IMR-90 (cell line): Measurements from ENCODE around the gene CAPN6. TPM values are rescaled to one million over a fixed set of nuclear protein-coding genes. Genes with fewer than 3 reads are reported as not detected.

Experiments
- ATAC-seq: fragments of 200-7000 bp; cut with Tn5 transposase; 2 replicates; pipeline ENCODE4 v1.9.1; 2020; ENCODE audit warnings: low read depth, mild to moderate bottlenecking, moderate library complexity
- BruUV-seq: library from RNA; stranded (reverse); fragments of 400-500 nt; replicated peaks from 2 replicates; lab custom pipeline; 2021; lab: Mats Ljungman, UMichigan
- CTCF ChIA-PET: fragments of 300-600 bp; formaldehyde crosslinking; extraction: SDS; loops from one replicate; lab custom pipeline; 2021; ENCODE audit warnings: antibody characterized with exemption; lab: Yijun Ruan, JAX
- POLR2A ChIA-PET: fragments of 300-600 bp; sonication (Branson Sonifier 250); formaldehyde crosslinking; loops from one replicate; lab custom pipeline; 2022; ENCODE audit warnings: antibody characterized with exemption; ENCODE audit not compliant: unreplicated experiment; lab: Charles Lee
- DNase-seq: peaks from one replicate; pipeline ENCODE4 v3.0.0; 2013
- H2AFZ ChIP-seq: replicated peaks from 2 replicates; pipeline ENCODE3; 2013; ENCODE audit warnings: low read length, mild to moderate bottlenecking; ENCODE audit not compliant: poor library complexity
- H2AK5ac ChIP-seq: 2 replicates; pipeline ENCODE4 v1.6.1; 2013; ENCODE audit warnings: low read depth, low read length, inconsistent platforms
- H2AK9ac ChIP-seq: replicated peaks from 2 replicates; pipeline ENCODE3; 2013; ENCODE audit warnings: mild to moderate bottlenecking, low read depth, low read length, moderate library complexity; ENCODE audit not compliant: poor library complexity
- H2BK120ac ChIP-seq: 2 replicates; pipeline ENCODE4 v1.6.1; 2013; ENCODE audit warnings: low read depth, low read length, inconsistent platforms
- H2BK15ac ChIP-seq: 3 replicates; pipeline ENCODE4 v1.6.1; 2013; ENCODE audit warnings: low read depth, low read length, inconsistent platforms
- H2BK20ac ChIP-seq: 2 replicates; pipeline ENCODE4 v1.6.1; 2013; ENCODE audit warnings: low read depth, mild to moderate bottlenecking, inconsistent platforms, low read length, moderate library complexity
- H2BK5ac ChIP-seq: 2 replicates; pipeline ENCODE4 v1.6.1; 2013; ENCODE audit warnings: mild to moderate bottlenecking, low read depth, low read length, inconsistent platforms; ENCODE audit not compliant: poor library complexity, severe bottlenecking
- H3K14ac ChIP-seq: replicated peaks from 2 replicates; pipeline ENCODE4 v1.6.1; 2013; ENCODE audit warnings: low read depth, low read length, inconsistent platforms
- H3K18ac ChIP-seq: 2 replicates; pipeline ENCODE4 v1.6.1; 2013; ENCODE audit warnings: low read depth, low read length, control low read depth
- H3K23ac ChIP-seq: 2 replicates; pipeline ENCODE4 v1.6.1; 2013; ENCODE audit warnings: low read depth, low read length, inconsistent platforms
- H3K27ac ChIP-seq: 2 replicates; pipeline ENCODE4 v1.5.1; 2013; ENCODE audit warnings: mild to moderate bottlenecking, control low read depth, low read length; ENCODE audit not compliant: insufficient read depth
- H3K27me3 ChIP-seq: 2 replicates; pipeline ENCODE4 v1.6.1; 2013; ENCODE audit warnings: low read length; ENCODE audit not compliant: control insufficient read depth, insufficient read depth
- H3K36me3 ChIP-seq: 2 replicates; pipeline ENCODE4 v1.6.1; 2013; ENCODE audit warnings: low read length, mixed read lengths; ENCODE audit not compliant: control insufficient read depth, insufficient read depth
- H3K4ac ChIP-seq: 2 replicates; pipeline ENCODE4 v1.6.1; 2013; ENCODE audit warnings: low read depth, low read length, inconsistent platforms
- H3K4me1 ChIP-seq: 2 replicates; pipeline ENCODE4 v1.6.1; 2013; ENCODE audit warnings: low read length, mixed read lengths; ENCODE audit not compliant: control insufficient read depth, insufficient read depth
- H3K4me2 ChIP-seq: 2 replicates; pipeline ENCODE4 v1.6.1; 2013; ENCODE audit warnings: low read depth, mild to moderate bottlenecking, control low read depth, low read length, moderate library complexity
- H3K4me3 ChIP-seq: 2 replicates; pipeline ENCODE4 v1.5.1; 2013; ENCODE audit warnings: low read depth, mild to moderate bottlenecking, control low read depth, low read length, moderate library complexity; ENCODE audit not compliant: insufficient read depth
- H3K56ac ChIP-seq: 2 replicates; pipeline ENCODE4 v1.6.1; 2013; ENCODE audit warnings: low read length, inconsistent platforms; ENCODE audit not compliant: insufficient read depth; ENCODE audit errors: extremely low read depth
- H3K79me1 ChIP-seq, 2 experiments: 2 replicates each; pipeline ENCODE4 v1.6.1; 2013; ENCODE audit warnings: low read length in 2 of 2, inconsistent platforms in 1 of 2, low read depth in 1 of 2
- H3K9ac ChIP-seq: 2 replicates; pipeline ENCODE4 v1.6.1; 2013; ENCODE audit warnings: low read depth, low read length, control low read depth
- H3K9me1 ChIP-seq: 2 replicates; pipeline ENCODE4 v1.6.1; 2013; ENCODE audit warnings: low read length, inconsistent platforms; ENCODE audit not compliant: insufficient read depth
- H3K9me3 ChIP-seq: 2 replicates; pipeline ENCODE4 v1.6.1; 2013; ENCODE audit warnings: low read length; ENCODE audit not compliant: control insufficient read depth, insufficient read depth
- H4K20me1 ChIP-seq: 2 replicates; pipeline ENCODE4 v1.6.1; 2013; ENCODE audit warnings: low read length, inconsistent platforms; ENCODE audit not compliant: insufficient read depth
- H4K5ac ChIP-seq: 2 replicates; pipeline ENCODE4 v1.6.1; 2013; ENCODE audit warnings: mild to moderate bottlenecking, low read depth, low read length, control low read depth
- H4K8ac ChIP-seq, 2 experiments: 2 replicates each; pipeline ENCODE4 v1.6.1; 2013; ENCODE audit warnings: low read depth in 2 of 2, low read length in 2 of 2, control low read depth in 1 of 2, inconsistent platforms in 1 of 2
- H4K91ac ChIP-seq: 2 replicates; pipeline ENCODE4 v1.6.1; 2013; ENCODE audit warnings: low read depth, low read length, inconsistent platforms; ENCODE audit not compliant: insufficient read depth
- BHLHE40 ChIP-seq: fragments of 150-350 bp; IDR thresholded peaks from 2 replicates; pipeline ENCODE4 v1.6.1; 2016; ENCODE audit warnings: mild to moderate bottlenecking, low read depth, low read length
- CEBPB ChIP-seq: IDR thresholded peaks from 2 replicates; pipeline ENCODE4 v1.6.1; 2012; ENCODE audit warnings: low read depth, low read length, improper control_type of control experiment
- FOS ChIP-seq: fragments of 150-350 bp; IDR thresholded peaks from 2 replicates; pipeline ENCODE4 v1.6.1; 2016; ENCODE audit warnings: low read depth, low read length
- MAFK ChIP-seq: IDR thresholded peaks from 2 replicates; pipeline ENCODE4 v1.6.1; 2012; ENCODE audit warnings: low read depth, low read length, improper control_type of control experiment
- MAZ ChIP-seq: IDR thresholded peaks from 2 replicates; pipeline ENCODE4 v1.6.1; 2012; ENCODE audit warnings: low read depth, mild to moderate bottlenecking, low read length, improper control_type of control experiment, moderate library complexity, borderline replicate concordance
- MXI1 ChIP-seq: IDR thresholded peaks from 2 replicates; pipeline ENCODE4 v1.6.1; 2012; ENCODE audit warnings: low read depth, mild to moderate bottlenecking, low read length, moderate library complexity, borderline replicate concordance
- NFE2L2 ChIP-seq: fragments of 150-350 bp; IDR thresholded peaks from 2 replicates; pipeline ENCODE4 v1.6.1; 2016; ENCODE audit warnings: low read depth, mild to moderate bottlenecking, low read length
- RAD21 ChIP-seq: IDR thresholded peaks from 2 replicates; pipeline ENCODE4 v1.6.1; 2012; ENCODE audit warnings: low read length, improper control_type of control experiment
- RCOR1 ChIP-seq: IDR thresholded peaks from 2 replicates; pipeline ENCODE4 v1.6.1; 2012; ENCODE audit warnings: mild to moderate bottlenecking, low read length, improper control_type of control experiment; ENCODE audit not compliant: insufficient replicate concordance
- RFX5 ChIP-seq: IDR thresholded peaks from 2 replicates; pipeline ENCODE4 v1.8.0; 2012; ENCODE audit warnings: low read depth, mild to moderate bottlenecking, low read length, moderate library complexity
- SMC3 ChIP-seq: fragments of 150-350 bp; IDR thresholded peaks from 2 replicates; pipeline ENCODE4 v1.6.1; 2016; ENCODE audit warnings: low read depth, mild to moderate bottlenecking, antibody characterized with exemption, low read length, moderate library complexity
- WGBS, 2 experiments: methylation state at CpG; one replicate each; pipeline versions ENCODE4 v1.1.5 to v1.1.7; 2013; ENCODE audit warnings: missing lambda C conversion rate in 2 of 2; ENCODE audit not compliant: insufficient read length in 1 of 2; ENCODE audit errors: extremely low coverage in 2 of 2; 5-methylcytosine and 5-hydroxymethylcytosine counted together
- dilution Hi-C: fragments of 300-500 bp; cut with HindIII; formaldehyde crosslinking; loops from one replicate; pipeline ENCODE4 v1.14.3; 2018; ENCODE audit warnings: low sequenced_read_pairs; ENCODE audit not compliant: unreplicated experiment
- in situ Hi-C: fragments of 300-500 bp; cut with MboI; formaldehyde crosslinking; loops from 3 replicates; pipeline ENCODE4 v1.14.3; 2019; ENCODE audit warnings: low sequenced_read_pairs, inconsistent platforms, mixed read lengths
- intact Hi-C: fragments of 100-400 bp; cut with micrococcal nuclease; formaldehyde crosslinking; loops from 2 replicates; pipeline ENCODE4 v1.10.0; 2022
- polyA plus RNA-seq, 3 experiments: library from polyadenylated mRNA; depleted of rRNA; stranded (reverse); fragments of >200 nt; gene quantifications; 2 replicates each; pipeline ENCODE4 v1.2.3, GENCODE V29; 2012; ENCODE audit warnings: low replicate concordance in 1 of 3
- total RNA-seq: library from RNA; depleted of rRNA; stranded (reverse); fragments of >200 nt; gene quantifications from 2 replicates; pipeline ENCODE4 v1.2.3, GENCODE V29; 2012
- TF ChIP-seq, protein P1 (sequence below): fragments of 150-350 bp; IDR thresholded peaks from 2 replicates; pipeline ENCODE4 v1.6.1; 2017; ENCODE audit warnings: mild to moderate bottlenecking, antibody characterized with exemption, low read length, low read depth

The CAPN6 gene
- total and polyA plus RNA-seq, 2 of the 4 experiments (the other 2 are of a cell fraction), result not detected

DNA sequence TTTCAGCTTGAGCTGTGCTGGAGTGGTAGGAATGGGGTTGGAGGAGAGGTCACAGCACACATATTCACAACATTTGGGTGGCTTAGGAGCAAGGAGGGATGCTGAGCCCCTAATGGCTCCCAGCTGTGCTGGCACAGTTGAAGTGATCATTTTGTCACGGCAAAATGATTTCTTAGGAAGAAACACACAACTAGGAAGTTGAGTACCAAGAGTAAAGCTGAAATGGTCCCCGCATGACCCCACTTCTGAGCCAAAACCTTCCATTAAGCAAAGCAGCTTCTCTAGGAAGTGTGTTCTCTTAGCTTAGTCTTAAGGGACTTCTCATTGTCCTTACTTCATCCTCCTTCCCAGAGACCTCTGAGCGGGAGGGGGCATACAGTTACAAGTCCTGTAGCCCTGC, 12.6 kb downstream of the CAPN6 start:
- Histone ChIP-seq H3K4me3 (no peak overlapping the region), H3K56ac (no peak overlapping the region), H3K27ac (no peak overlapping the region), H4K20me1 (no peaks in the 10 kb centered on the region), H2BK20ac (no peak overlapping the region), H2BK5ac (no peak overlapping the region), H3K23ac (no peak overlapping the region), H4K91ac (no peak overlapping the region), H3K4ac (no peak overlapping the region), H3K9me3 (no peaks in the 10 kb centered on the region), H3K4me1 (no peaks in the 10 kb centered on the region), H3K36me3 (no peaks in the 10 kb centered on the region), H3K27me3 (peaks cover 6% of the 10 kb centered on the region), H3K9me1 (no peaks in the 10 kb centered on the region), H4K8ac (no peak overlapping the region), H3K4me2 (no peak overlapping the region), H4K5ac (no peak overlapping the region), H2AK9ac (no peak overlapping the region), H3K18ac (no peak overlapping the region), H3K79me1 (no peaks in the 10 kb centered on the region), H2AFZ (no peak overlapping the region), H3K14ac (no peak overlapping the region), H2BK15ac (no peak overlapping the region), H2AK5ac (no peak overlapping the region), H3K9ac (no peak overlapping the region), H2BK120ac (no peak overlapping the region)
- TF ChIP-seq CEBPB (no peak), MXI1 (no peak), BHLHE40 (no peak), MAZ (no peak), RFX5 (no peak), FOS (no peak), NFE2L2 (no peak), RCOR1 (no peak), SMC3 (no peak), RAD21 (no peak), MAFK (no peak)
- TF ChIP-seq, protein P1, sequence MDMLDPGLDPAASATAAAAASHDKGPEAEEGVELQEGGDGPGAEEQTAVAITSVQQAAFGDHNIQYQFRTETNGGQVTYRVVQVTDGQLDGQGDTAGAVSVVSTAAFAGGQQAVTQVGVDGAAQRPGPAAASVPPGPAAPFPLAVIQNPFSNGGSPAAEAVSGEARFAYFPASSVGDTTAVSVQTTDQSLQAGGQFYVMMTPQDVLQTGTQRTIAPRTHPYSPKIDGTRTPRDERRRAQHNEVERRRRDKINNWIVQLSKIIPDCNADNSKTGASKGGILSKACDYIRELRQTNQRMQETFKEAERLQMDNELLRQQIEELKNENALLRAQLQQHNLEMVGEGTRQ, result no peak
- DNase-seq, result no peak
- no TSS peak for BruUV-seq
- ATAC-seq, result no peak
- WGBS, 2 experiments, result no CpG with 5 or more reads among the region's 3 CpGs
- intact Hi-C loops (no loop called here), dilution Hi-C loops (no loop called here), in situ Hi-C loops (no loop called here)
- ChIA-PET POLR2A (no interaction called here), CTCF (no interaction called here)
